GM18508 (cell line): ENCODE results near the gene CUL1.
A peak's percentile ranks its signal among the peaks of the same experiment; 100 is the strongest.

ENCODE experiments used
- ATAC-seq: cut with Tn5 transposase; IDR thresholded peaks from one replicate; pipeline ENCODE4 v1.9.1; 2021; ENCODE audit warnings: moderate number of reproducible peaks; ENCODE audit not compliant: insufficient read depth, unreplicated experiment

Gene CUL1

DNA sequence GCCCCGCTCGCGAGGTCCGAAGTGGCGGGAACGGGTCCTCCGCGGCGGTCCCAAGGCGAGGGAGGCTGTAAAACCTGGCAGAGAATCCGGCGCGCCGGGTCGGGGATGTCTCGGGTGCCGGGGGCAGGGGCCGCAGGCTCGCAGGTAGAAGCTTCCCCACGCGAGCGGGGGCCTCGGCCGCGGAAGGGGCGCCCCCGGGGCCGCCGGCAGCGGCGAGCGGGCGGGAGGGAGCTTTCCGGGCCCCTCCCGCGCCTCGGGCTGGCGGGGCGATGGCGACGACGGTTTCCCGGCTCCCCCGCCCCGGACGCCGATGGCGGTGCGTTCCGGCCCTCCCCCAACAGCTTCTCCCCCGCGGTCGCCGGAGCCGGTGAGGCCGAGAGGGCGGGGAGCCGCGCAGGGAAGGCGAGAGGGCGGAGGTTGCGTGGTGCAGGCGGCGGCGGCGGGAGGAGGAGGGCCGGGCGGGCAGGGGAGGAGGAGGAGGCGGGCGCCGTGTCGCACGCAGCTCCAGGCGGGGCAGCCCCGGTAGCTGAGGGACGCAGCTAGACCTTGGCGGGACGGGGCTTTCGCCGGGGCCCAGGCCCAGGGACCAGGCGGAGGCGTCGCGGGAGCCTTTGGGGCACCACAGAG lies at the start of gene CUL1:
Gene CUL1, plus strand, starts transcription at position 507 of the 627 bp plus-strand sequence. CDS start 31,220 bp downstream, outside the sequence.
- peak; percentile 36 for ATAC-seq

- ATAC-seq: no peak
These were observed 48.4 kb upstream of the CUL1 start for GRCh38 chr7:148650232-148650858.

DNA sequence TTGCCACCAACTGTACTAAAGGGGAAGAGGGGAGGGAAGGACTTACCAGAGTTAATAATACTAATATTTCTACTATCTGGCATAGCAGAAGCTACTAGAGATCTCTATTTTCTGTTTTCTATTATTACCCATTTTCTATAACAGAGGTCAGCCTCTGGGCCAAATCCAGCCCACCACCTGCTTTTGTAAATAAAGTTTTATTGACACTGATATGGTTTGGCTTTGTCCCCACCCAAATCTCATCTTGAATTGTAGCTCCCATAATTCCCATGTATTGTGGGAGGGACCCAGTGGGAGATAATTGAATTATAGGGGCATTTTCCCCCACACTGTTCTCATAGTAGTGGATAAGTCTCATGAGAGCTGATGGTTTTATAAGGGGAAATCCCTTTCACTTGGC lies 45.9 kb upstream of the CUL1 start:
- no peak for ATAC-seq

DNA sequence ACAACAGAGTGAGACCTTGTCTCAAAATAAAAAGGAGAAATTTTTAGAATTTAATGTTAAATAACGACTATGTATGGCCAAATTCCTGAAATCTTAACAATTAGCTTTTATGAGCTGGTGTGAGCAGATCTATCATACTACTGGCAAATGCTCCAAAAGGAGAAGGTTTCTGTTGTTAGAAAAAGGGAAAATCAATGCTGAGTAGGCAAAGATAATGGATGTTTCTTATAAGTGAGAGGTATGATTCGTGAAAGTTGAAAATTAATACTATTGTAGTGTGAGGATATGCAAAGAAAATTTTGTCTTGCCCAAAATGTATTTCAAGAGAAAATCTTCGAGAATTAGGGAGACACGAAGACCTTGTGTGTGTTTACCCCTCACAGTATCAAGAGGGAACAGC lies 40.8 kb upstream of the CUL1 start:
- no peak for ATAC-seq

DNA sequence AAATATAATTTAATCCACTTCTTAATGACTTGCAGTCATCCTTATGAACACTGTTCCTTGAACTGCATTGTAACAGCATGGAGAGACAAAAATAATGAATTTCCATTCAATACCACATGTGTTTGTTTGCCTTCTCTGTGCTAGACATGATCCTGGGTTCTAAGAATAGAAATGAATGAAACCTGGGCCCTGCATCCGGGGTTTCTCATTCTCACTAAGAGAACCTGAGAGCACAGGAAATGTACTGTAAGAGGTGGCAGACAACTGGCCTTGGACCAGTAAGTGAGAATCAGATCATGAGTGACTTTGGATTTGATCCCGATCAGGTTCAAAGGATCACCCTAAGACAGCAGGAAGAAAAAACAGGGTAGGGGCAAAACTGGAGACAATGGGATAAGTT lies 37.2 kb upstream of the CUL1 start:
- no peak for ATAC-seq

GRCh38 chr7:148662646-148663045 lies 36.1 kb upstream of the CUL1 start:
- no peak for ATAC-seq

GRCh38 chr7:148664324-148664723 lies 34.4 kb upstream of the CUL1 start:
- ATAC-seq: no peak

GRCh38 chr7:148665221-148665620 lies 33.5 kb upstream of the CUL1 start:
- ATAC-seq: no peak

DNA sequence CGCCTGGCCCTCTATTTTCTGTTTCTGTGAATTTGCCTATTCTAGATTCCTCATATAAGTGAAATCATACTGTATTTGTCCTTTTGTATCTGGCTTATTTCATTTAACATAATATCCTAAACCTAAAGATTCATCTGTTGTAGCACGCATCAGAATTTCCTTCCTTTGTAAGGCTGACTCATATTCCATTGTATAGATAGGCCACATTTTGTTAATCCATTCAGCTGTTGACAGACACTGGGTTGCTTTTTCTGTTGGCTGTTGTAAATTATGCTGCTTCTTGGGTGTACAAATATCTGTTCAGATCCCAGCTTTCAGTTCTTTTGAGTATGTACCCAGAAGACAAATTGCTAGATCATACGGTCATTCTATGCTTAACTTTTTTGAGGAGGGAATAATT lies 28.8 kb upstream of the CUL1 start:
- ATAC-seq: no peak

DNA sequence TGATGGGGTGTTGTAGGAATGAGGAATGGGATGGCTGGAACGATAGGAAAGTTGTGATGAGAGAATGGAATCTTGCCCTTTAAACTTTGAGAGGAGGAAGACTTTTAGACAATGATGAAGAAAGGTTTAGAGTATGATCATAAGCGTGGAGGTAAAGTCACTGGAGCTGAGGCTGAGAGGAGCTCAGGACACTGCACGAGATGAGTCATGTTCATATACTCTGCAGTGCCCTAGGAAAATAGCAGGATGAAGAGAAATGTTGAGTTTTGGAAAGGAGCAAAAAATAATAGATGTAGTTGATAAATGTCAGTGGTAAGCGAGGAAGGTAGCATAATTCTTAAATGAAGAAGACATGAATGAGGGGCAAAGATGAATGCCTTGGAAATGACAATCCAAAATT lies 28.3 kb upstream of the CUL1 start:
- ATAC-seq: no peak

GRCh38 chr7:148670807-148671206 lies 27.9 kb upstream of the CUL1 start:
- ATAC-seq: no peak

DNA sequence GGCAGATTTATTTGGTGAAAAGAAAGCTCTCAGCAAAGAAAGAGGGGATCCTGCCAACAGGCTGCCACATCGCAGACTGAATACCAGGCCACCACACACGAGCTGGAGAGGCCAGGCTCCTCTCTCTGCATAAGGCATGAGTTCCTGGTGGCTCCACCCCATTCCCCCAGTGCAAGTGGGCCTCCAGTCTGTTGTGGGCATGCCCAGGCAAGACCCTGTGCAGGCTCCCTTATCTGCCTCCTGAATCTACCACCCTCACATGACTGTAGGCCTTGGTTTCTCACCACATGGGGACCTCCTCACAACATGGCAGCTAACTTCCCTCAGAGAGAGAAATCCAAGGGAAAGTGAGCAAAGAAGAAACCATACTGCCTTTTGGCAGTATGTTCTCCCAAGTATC lies 26.7 kb upstream of the CUL1 start:
- no peak for ATAC-seq

- no peak for ATAC-seq
These were observed 24.0 kb upstream of the CUL1 start for GRCh38 chr7:148674689-148675088.

GRCh38 chr7:148676291-148676690 lies 22.4 kb upstream of the CUL1 start:
- no peak for ATAC-seq

- no peak for ATAC-seq
These were observed 16.9 kb upstream of the CUL1 start for GRCh38 chr7:148681821-148682220.

DNA sequence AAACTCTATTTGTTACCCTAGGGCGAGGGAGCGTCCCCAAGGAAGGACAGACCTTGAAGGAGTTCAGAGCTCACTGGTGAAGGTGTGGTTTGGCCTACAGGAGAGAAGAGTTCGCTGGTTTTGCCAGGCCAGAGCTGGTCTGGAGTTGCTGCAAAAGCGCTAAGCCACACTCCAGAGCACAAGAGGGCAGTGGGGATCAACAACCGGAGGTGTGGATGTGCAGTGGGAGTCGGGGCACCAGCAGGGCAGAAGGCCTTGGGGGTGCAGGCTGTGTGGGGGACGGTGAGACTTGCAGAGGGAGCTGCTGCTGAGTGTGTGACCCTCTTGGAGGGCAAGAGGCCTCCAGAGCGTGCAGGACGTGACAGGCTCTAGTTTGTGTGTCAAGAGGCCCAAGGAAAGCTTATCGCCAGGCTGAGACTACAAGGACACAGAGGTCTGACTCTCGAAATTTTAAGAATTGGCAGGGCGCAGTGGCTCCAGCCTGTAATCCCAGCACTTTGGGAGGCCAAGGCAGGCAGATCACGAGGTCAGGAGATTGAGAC lies 14.3 kb upstream of the CUL1 start:
- no peak for ATAC-seq

DNA sequence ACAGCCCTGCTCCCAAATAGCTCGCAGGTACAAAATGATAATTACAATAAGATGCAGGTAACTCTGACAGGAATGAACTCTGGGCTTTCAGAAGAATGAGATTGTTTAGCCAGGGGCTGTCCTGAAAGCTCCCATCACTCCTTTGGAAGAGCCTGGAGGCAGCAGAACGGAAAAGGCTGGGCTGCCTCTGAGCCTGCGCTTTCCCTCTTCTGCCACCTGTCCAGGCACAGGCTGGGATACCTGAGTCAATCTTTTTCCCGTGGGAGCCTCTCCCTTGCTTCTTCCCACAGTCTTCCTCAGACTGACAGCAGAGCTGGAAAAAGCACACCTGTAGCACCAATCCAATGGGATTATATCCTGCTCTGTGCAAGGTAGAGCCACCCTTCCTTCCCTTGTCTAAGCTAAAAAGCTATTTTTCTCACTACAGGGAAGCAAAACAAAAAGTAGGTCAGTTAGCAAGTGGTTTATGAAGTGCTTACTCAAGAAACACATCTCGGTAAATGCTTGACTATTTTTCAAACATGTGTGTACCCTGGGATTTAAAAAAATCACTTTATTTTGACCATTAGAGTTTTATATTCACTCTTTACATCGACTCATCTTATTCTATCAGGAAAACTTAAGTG lies 12.3 kb upstream of the CUL1 start:
- ATAC-seq: no peak

GRCh38 chr7:148687555-148687954 lies 11.1 kb upstream of the CUL1 start:
- no peak for ATAC-seq

DNA sequence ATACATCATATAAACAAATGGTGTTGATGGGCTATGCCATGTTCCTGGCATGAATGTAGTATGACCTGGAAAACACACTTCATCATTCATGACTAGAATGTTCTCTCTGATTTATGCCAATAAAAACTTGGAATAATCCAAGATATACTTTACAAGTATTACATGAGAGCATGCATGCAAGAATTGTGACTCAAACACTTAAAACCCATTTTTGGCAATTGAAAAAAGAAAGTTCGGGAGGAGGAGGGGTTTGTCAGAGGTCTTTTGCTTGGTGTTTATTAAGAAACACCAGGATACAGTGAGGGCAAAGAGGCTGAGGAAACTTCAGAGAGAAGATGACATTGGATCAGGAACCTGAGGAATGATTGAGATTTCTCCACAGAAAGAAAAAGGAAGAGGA lies 10.2 kb upstream of the CUL1 start:
- no peak for ATAC-seq

DNA sequence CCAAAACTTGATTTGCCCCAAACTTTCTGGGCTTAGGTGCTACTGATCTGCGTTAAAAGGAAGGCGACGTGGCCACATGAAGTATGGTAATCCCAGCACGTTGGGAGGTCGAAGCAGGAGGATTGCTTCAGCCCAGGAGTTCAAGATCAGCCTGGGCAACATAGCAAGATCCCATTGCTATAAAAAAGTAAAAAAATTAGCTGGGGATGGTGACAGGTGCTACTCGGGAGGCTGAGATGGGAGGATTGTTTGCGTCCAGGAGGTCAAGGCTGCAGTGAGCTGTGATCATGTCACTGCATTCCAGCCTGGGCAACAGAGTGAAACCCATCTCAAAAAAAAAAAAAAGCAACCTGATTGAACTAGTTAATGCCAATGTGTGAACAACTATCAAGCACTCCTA lies 5.1 kb upstream of the CUL1 start:
- ATAC-seq: no peak

DNA sequence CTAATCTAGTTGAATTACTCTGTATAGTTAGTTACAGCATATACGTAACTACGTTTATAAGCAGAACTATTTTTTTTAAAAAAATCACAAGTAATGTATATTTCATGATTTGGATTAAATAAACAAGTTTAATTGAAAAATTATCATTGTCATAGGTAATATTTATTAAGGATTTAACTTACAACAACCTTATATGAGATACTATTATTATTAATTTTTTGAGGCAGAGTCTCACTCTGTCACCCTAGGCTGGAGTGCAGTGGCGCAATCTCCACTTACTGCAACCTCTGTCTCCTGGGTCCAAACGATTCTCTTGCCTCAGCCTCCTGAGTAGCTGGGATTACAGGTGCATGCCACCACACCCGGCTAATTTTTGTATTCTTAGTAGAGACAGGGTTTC lies 4.1 kb upstream of the CUL1 start:
- no peak for ATAC-seq

DNA sequence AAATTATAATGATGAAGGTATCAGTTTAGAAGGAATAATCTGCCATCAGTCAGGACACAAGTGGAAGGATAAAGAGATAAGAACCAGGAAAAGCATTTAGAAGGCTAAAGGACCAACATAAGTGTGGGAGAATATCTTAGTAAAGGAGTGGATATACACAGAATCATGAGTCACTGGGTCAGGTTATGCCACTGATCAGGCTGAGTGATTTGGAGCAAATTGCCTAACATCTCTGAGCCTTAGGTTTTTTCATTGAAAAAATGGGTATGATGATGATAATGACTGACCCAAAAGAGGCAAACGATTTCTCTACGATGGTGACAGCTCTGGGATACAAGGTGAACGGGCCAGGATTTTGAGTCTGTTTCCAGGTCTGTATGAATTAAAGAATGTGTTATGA lies 2.8 kb upstream of the CUL1 start:
- ATAC-seq: no peak
